Measurements from ENCODE around the gene JMJD1C.

JMJD1C gene

GRCh38 chr10:63464402-63465292 lies 1.1 kb downstream of the JMJD1C start:
- Histone ChIP-seq H3K4me2 (ENCODE audit: low read length) (peak overlapping the region; percentile 57), H3K4me3 (ENCODE audit: low read depth, low read length) (peak overlapping the region; percentile 81), H3K9ac (peak overlapping the region; percentile 81), H3K27ac (peak overlapping the region; percentile 94), H3K79me2 (peaks cover 18% of the 10 kb centered on the region), H2AFZ (peak overlapping the region; percentile 87), H3K9me3 (ENCODE audit: control insufficient read depth, low read length) (no peaks in the 10 kb centered on the region), H3K4me1 (no peaks in the 10 kb centered on the region), H3K36me3 (ENCODE audit: control insufficient read depth, insufficient read depth, low read length) (no peaks in the 10 kb centered on the region), H3K27me3 (ENCODE audit: control insufficient read depth, insufficient read depth, low read length) (no peaks in the 10 kb centered on the region)
- no peak for TF ChIP-seq CTCF (IDR thresholded peaks at IDR 0.05)

- Histone ChIP-seq H3K9me3 (ENCODE audit: control insufficient read depth, low read length) (no peaks in the 10 kb centered on the region), H3K4me2 (ENCODE audit: low read length) (no peak overlapping the region), H3K36me3 (ENCODE audit: control insufficient read depth, insufficient read depth, low read length) (no peaks in the 10 kb centered on the region), H3K27me3 (ENCODE audit: control insufficient read depth, insufficient read depth, low read length) (no peaks in the 10 kb centered on the region), H3K27ac (no peak overlapping the region), H2AFZ (no peak overlapping the region), H3K4me3 (ENCODE audit: low read depth, low read length) (no peak overlapping the region), H3K4me1 (no peaks in the 10 kb centered on the region), H3K79me2 (peaks cover 21% of the 10 kb centered on the region), H3K9ac (no peak overlapping the region)
- TF ChIP-seq CTCF (IDR thresholded peaks at IDR 0.05): no peak
Observed at GRCh38 chr10:63462442-63462841, 3.3 kb downstream of the JMJD1C start.

GRCh38 chr10:63458177-63458576 lies 7.6 kb downstream of the JMJD1C start:
- H3K4me3 ChIP-seq (ENCODE audit: low read depth, low read length): no peak overlapping the region
- no peak overlapping the region for H3K4me2 ChIP-seq (ENCODE audit: low read length)
- H3K27me3 ChIP-seq (ENCODE audit: control insufficient read depth, insufficient read depth, low read length): no peaks in the 10 kb centered on the region
- no peak overlapping the region for H2AFZ ChIP-seq
- H3K9ac ChIP-seq: no peak overlapping the region
- H3K4me1 ChIP-seq: no peaks in the 10 kb centered on the region
- H3K79me2 ChIP-seq: peaks cover 26% of the 10 kb centered on the region
- no peak overlapping the region for H3K27ac ChIP-seq
- H3K36me3 ChIP-seq (ENCODE audit: control insufficient read depth, insufficient read depth, low read length): no peaks in the 10 kb centered on the region
- no peaks in the 10 kb centered on the region for H3K9me3 ChIP-seq (ENCODE audit: control insufficient read depth, low read length)
- no peak for TF ChIP-seq CTCF (IDR thresholded peaks at IDR 0.05)

GRCh38 chr10:63457594-63457993 lies 8.2 kb downstream of the JMJD1C start:
- no peaks in the 10 kb centered on the region for H3K4me1 ChIP-seq
- H2AFZ ChIP-seq: no peak overlapping the region
- H3K4me2 ChIP-seq (ENCODE audit: low read length): no peak overlapping the region
- H3K9ac ChIP-seq: no peak overlapping the region
- no peaks in the 10 kb centered on the region for H3K36me3 ChIP-seq (ENCODE audit: control insufficient read depth, insufficient read depth, low read length)
- H3K9me3 ChIP-seq (ENCODE audit: control insufficient read depth, low read length): no peaks in the 10 kb centered on the region
- H3K4me3 ChIP-seq (ENCODE audit: low read depth, low read length): no peak overlapping the region
- TF ChIP-seq CTCF (IDR thresholded peaks at IDR 0.05): no peak
- no peak overlapping the region for H3K27ac ChIP-seq
- H3K27me3 ChIP-seq (ENCODE audit: control insufficient read depth, insufficient read depth, low read length): no peaks in the 10 kb centered on the region
- H3K79me2 ChIP-seq: peaks cover 29% of the 10 kb centered on the region
